Pancreas (tissue), 10 donors: ENCODE measurements around the gene CREBBP. TPM values are rescaled to one million over a fixed set of nuclear protein-coding genes. Genes with fewer than 3 reads are reported as not detected.

Source experiments
- ATAC-seq, 4 donors: fragments of 200-7000 bp; cut with Tn5 transposase; one replicate each; pipeline versions ENCODE4 v1.8.0 to v1.9.1; 2020; ENCODE audit warnings: mild to moderate bottlenecking in 4 of 4, moderate library complexity in 4 of 4
- DNase-seq, 6 donors: peaks; one replicate each; pipeline ENCODE4 v3.0.0-alpha.2; 2020
- FAIRE-seq: peaks from 2 replicates; lab custom pipeline; 2012; peaks lifted over from hg19 to GRCh38; lab: Jason Lieb, UNC
- H3K27ac ChIP-seq, 4 donors: fragments of 200-600 bp; sonication (generic); 1 replicate in 3 of 4; 2 replicates in 1 of 4; pipeline versions ENCODE4 v1.5.0 to v1.8.0; 2020
- H3K27me3 ChIP-seq, 4 donors: fragments of 200-600 bp; one replicate each; pipeline ENCODE4 v1.8.0; 2021
- H3K36me3 ChIP-seq, 3 donors: fragments of 200-600 bp; sonication (generic) in 1 of 3; one replicate each; pipeline versions ENCODE4 v1.5.0 to v1.8.0; 2020 to 2021
- H3K4me1 ChIP-seq, 3 donors: fragments of 200-600 bp; one replicate each; pipeline ENCODE4 v1.8.0; 2021
- H3K4me3 ChIP-seq, 4 donors: fragments of 200-600 bp; sonication (generic) in 2 of 4; one replicate each; pipeline versions ENCODE4 v1.5.0 to v1.8.0; 2020 to 2021
- H3K9me3 ChIP-seq, 4 donors: fragments of 200-600 bp; one replicate each; pipeline ENCODE4 v1.8.0; 2021
- WGBS, 2 donors: extraction: QIAGEN DNeasy Blood & Tissue Kit; methylation state at CpG; one replicate each; pipeline ENCODE4 v1.1.7; 2013; 5-methylcytosine and 5-hydroxymethylcytosine counted together
- intact Hi-C, 3 donors: fragments of 100-400 bp; cut with DNase I; formaldehyde crosslinking; loops; one replicate each; pipeline versions ENCODE4 v1.11.1 to v1.14.2; 2022
- polyA plus RNA-seq, 2 donors: library from polyadenylated mRNA; stranded (reverse); fragments of 200-250 nt; gene quantifications; one replicate each; pipeline ENCODE4 v1.2.3, GENCODE V29; 2013
- total RNA-seq, 6 donors: library from RNA; stranded (reverse); fragmentation: NEBNext Ultra II Directional in 4 of 6; extraction: Animal tissue kit (Norgen Biotek cat#: 25700) in 4 of 6; gene quantifications; one replicate each; pipeline versions ENCODE4 v1.2.1 to v1.2.4, GENCODE V29; 2021 to 2023
- TF ChIP-seq, protein P1 (sequence below), 4 donors: fragments of 200-600 bp; sonication (generic) in 3 of 4; IDR thresholded peaks; one replicate each; pipeline versions ENCODE4 v1.5.0 to v1.8.0; 2021; ENCODE audit warnings: antibody characterized with exemption in 4 of 4
- donor health status: healthy with polysubstance abuse.
- donor health status: DM: no; HTN: no; CAD: no; lungs with moderate emphysema.
- donor health status: DM: no; HTN: no; CAD: no.
- donor health status: control.
- donor health status: control.
- donor health status: Bipolar disorder and iron deficiency.
- donor health status: DM: yes; HTN: yes; CAD: no.
- donor health status: DM: no; HTN: no; CAD: no.
- donor health status: DM: no; HTN: no; CAD: no.
- donor health status: DM: yes; HTN: yes; CAD: no.

Gene CREBBP
- total and polyA plus RNA-seq, 8 donors, result 14.4 to 49.4 (median 30.2) TPM

DNA sequence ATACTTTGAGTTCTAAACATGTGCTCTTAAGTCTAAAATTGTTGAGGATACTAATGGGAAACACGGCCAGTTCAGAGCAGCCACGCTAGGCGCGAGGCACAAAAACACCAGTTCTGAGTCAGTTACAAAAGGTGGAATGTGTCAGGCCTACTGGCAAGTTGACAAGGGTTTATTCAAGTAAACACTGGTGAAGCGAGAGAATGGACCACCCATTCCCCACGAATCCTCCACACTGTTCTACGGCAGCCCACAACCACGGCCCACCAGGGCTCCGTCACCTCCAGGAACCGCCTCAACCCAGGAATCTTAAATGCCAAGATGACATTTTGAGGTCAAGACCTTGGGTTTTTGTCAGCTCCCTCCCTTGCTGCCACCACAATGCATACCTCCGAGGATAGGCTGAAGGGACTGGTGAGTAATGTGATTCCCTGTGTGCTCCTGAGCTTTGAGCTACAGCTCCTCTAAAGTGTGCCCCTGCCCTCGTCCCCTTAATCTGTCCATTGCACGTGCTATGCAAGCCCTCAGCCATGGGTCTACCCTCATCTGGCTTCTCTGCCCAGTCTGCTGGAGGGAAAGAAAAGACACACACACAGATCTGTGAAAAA is 134.7 kb downstream of the CREBBP start:
- TF ChIP-seq, protein P1, sequence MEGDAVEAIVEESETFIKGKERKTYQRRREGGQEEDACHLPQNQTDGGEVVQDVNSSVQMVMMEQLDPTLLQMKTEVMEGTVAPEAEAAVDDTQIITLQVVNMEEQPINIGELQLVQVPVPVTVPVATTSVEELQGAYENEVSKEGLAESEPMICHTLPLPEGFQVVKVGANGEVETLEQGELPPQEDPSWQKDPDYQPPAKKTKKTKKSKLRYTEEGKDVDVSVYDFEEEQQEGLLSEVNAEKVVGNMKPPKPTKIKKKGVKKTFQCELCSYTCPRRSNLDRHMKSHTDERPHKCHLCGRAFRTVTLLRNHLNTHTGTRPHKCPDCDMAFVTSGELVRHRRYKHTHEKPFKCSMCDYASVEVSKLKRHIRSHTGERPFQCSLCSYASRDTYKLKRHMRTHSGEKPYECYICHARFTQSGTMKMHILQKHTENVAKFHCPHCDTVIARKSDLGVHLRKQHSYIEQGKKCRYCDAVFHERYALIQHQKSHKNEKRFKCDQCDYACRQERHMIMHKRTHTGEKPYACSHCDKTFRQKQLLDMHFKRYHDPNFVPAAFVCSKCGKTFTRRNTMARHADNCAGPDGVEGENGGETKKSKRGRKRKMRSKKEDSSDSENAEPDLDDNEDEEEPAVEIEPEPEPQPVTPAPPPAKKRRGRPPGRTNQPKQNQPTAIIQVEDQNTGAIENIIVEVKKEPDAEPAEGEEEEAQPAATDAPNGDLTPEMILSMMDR (IDR thresholded peaks at IDR 0.05), result no peak
- peaks cover 0 to 13% (median 10%) of the 10 kb centered on the region in 3 donors for H3K4me1 ChIP-seq
- H3K9me3 ChIP-seq, result no peaks in the 10 kb centered on the region
- ATAC-seq (no peak), FAIRE-seq (no peak), DNase-seq (no peak)
- H3K27me3 ChIP-seq, result no peaks in the 10 kb centered on the region
- H3K36me3 ChIP-seq, result peaks cover 0 to 16% (median 13%) of the 10 kb centered on the region in 3 donors
- H3K27ac ChIP-seq, result no peak overlapping the region
- intact Hi-C loops, result no loop called here
- WGBS, 2 donors, result 72 to 87% methylated on average over 13 of the region's 13 CpGs
- no peak overlapping the region for H3K4me3 ChIP-seq

DNA sequence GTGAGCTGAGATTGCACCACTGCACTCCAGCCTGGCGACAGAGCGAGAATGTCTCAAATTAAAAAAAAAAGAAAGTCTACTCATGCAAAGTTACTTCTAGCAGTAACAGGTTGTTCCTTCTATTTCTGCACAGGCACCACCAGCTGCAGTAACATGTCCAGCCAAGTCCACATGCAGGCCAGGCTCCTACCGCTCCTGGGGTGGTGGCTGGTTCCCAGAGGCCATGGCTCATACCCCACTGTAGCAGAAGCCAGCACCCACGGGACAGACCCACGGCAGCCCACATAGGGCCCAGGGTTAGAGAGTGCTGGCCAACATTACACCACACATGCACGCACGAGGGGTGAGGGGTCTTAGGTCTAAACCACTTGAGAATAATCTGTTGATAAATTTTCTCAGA is 136.5 kb downstream of the CREBBP start:
- Histone ChIP-seq H3K27me3 (no peaks in the 10 kb centered on the region), H3K27ac (peak overlapping the region in 1 of 4 donors; percentile 41), H3K4me1 (peaks cover 2 to 21% (median 10%) of the 10 kb centered on the region in 3 donors), H3K36me3 (peaks cover 0 to 22% (median 19%) of the 10 kb centered on the region in 3 donors), H3K4me3 (no peak overlapping the region), H3K9me3 (no peaks in the 10 kb centered on the region)
- intact Hi-C loops, result no loop called here
- WGBS, 2 donors, result 86 to 92% methylated on average over 7 of the region's 7 CpGs
- DNase-seq (no peak), FAIRE-seq (no peak), ATAC-seq (peak in 3 of 4 donors; percentile 7 to 30 (median 22))
- TF ChIP-seq, protein P1 (IDR thresholded peaks at IDR 0.05), result no peak

DNA sequence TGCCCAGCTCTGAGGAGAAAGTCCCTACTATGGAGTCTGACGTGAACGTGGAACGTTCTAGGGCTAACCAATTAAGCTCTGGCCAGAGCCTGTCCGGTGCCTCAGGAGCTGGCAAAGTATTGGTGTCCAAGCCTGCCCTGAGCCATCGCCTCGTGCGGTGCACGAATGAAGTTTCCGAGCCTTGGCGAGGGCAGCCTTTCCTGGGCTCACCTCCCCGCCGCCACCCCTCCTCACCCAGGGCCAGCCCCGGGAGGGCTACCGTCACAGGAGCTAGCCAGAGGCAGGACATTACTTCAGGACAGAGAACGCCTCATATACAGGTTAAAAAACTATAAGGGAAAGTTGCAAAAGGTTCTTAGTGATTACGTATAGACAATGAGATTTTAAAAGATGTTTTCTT is 139.6 kb downstream of the CREBBP start:
- WGBS, 2 donors, result 95 to 96% methylated on average over 16 of the region's 16 CpGs
- FAIRE-seq, result no peak
- Histone ChIP-seq H3K27ac (no peak overlapping the region), H3K36me3 (peaks cover 0 to 33% (median 33%) of the 10 kb centered on the region in 3 donors), H3K4me3 (no peak overlapping the region), H3K4me1 (peaks cover 5 to 30% (median 17%) of the 10 kb centered on the region in 3 donors), H3K9me3 (no peaks in the 10 kb centered on the region), H3K27me3 (no peaks in the 10 kb centered on the region)
- DNase-seq, result peak in 2 of 6 donors; percentile 29 to 54
- ATAC-seq, result no peak
- intact Hi-C loops, result no loop called here
- TF ChIP-seq, protein P1 (IDR thresholded peaks at IDR 0.05), result no peak

DNA sequence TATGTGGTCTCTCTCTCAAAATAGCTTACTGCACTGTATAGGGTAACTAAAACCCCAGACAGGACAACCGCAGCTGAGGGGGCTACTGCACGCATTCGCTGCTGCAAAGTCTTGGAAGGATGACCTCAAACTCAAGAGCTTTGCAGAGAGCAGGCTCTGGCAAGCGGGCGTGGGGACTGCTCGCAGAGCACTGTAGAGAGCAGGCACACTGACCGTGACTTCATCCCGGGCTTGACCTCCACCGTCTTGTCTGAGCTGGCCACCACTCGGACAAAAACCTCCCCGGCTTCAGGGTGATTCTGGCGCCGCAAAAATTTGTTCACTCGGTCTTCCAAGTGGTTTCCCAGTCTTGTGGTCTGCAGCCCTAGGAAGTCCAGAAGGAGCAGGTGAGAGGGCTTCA is 140.3 kb downstream of the CREBBP start:
- no peaks in the 10 kb centered on the region for H3K9me3 ChIP-seq
- FAIRE-seq (no peak), DNase-seq (peak in 2 of 6 donors; percentile 21 to 46), ATAC-seq (no peak)
- no peak overlapping the region for H3K4me3 ChIP-seq
- H3K36me3 ChIP-seq, result peaks cover 3 to 40% (median 39%) of the 10 kb centered on the region in 3 donors
- TF ChIP-seq, protein P1 (IDR thresholded peaks at IDR 0.05), result no peak
- H3K4me1 ChIP-seq, result peaks cover 5 to 30% (median 17%) of the 10 kb centered on the region in 3 donors
- 91 to 95% methylated on average over 14 of the region's 14 CpGs for WGBS, 2 donors
- H3K27ac ChIP-seq, result no peak overlapping the region
- H3K27me3 ChIP-seq, result no peaks in the 10 kb centered on the region
- intact Hi-C loops, result no loop called here

DNA sequence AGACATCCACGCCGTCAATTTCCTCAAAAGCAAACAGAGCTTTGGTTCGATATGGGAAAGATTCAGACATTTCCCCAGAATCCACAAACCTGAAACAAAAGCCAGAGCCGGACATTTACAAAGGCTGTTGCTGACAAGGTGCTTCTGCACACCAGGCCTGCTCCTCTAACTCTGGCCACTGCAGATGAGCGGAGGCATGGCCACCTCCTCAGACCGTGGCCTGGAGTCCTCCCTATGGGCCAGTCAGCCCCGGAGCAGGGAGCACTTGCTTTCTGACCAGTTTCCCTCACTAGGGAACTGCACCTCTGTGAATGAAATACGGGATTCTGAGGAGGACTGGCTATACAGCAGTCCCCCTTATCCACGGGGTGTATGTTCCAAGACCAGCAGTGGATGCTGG is 140.9 kb downstream of the CREBBP start:
- peak in 2 of 6 donors; percentile 14 to 22 for DNase-seq
- H3K36me3 ChIP-seq, result peaks cover 4 to 44% (median 40%) of the 10 kb centered on the region in 3 donors

More for the DNA sequence above, 140.9 kb downstream of the CREBBP start:
- no peak for ATAC-seq
- Histone ChIP-seq H3K27ac (peak overlapping the region in 1 of 4 donors; percentile 26), H3K4me1 (peaks cover 5 to 30% (median 17%) of the 10 kb centered on the region in 3 donors), H3K9me3 (no peaks in the 10 kb centered on the region), H3K4me3 (no peak overlapping the region), H3K27me3 (no peaks in the 10 kb centered on the region)
- intact Hi-C loops, result no loop called here
- 65 to 69% methylated on average over 9 of the region's 9 CpGs for WGBS, 2 donors
- no peak for FAIRE-seq
- TF ChIP-seq, protein P1 (IDR thresholded peaks at IDR 0.05), result no peak
